ENCODE measurements around the gene NKD2. TPM values are rescaled to one million over a fixed set of nuclear protein-coding genes. Genes with fewer than 3 reads are reported as not detected.
A peak's percentile ranks its signal among the peaks of the same experiment; 100 is the strongest.

NKD2 gene
- total RNA-seq, 1 donor from 2014 or later = 65.1 TPM

DNA sequence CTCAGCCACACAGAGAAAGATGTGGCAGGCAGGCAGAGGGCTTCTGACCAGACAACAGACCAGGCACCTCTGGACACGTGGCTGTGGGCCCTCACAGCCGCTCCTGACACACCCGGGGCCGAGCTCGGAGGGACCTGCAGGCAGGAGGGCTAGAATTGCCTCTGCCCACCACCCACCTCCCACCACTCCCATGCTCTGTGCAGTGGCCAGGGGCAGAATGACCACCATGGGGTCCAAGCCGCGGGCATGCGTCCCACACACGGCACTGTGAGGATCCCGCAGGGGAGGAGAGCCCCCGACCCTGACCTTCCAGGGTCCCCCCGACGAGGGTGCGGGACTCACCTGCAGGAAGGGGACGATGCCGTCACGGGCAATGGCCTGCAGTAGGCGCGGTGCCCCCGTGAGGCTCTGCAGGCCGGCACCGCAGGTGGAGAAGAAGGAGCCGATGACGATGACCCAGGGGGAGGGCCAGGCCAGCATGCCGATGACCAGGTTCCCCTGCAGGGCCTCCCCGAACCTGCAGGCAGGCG lies 69.0 kb downstream of the NKD2 start:
- Mint-ChIP-seq H3K9me3 (no peaks in the 10 kb centered on the region), H3K36me3 (peaks cover 13% of the 10 kb centered on the region), H3K27me3 (ENCODE audit: low read depth) (no peaks in the 10 kb centered on the region), H3K4me1 (no peaks in the 10 kb centered on the region), H3K27ac (no peak overlapping the region), H3K4me3 (no peak overlapping the region)
- DNase-seq (ENCODE audit: low spot score in 2 of 2, unreplicated experiment in 2 of 2) = no peak
- TF ChIP-seq, protein P1, sequence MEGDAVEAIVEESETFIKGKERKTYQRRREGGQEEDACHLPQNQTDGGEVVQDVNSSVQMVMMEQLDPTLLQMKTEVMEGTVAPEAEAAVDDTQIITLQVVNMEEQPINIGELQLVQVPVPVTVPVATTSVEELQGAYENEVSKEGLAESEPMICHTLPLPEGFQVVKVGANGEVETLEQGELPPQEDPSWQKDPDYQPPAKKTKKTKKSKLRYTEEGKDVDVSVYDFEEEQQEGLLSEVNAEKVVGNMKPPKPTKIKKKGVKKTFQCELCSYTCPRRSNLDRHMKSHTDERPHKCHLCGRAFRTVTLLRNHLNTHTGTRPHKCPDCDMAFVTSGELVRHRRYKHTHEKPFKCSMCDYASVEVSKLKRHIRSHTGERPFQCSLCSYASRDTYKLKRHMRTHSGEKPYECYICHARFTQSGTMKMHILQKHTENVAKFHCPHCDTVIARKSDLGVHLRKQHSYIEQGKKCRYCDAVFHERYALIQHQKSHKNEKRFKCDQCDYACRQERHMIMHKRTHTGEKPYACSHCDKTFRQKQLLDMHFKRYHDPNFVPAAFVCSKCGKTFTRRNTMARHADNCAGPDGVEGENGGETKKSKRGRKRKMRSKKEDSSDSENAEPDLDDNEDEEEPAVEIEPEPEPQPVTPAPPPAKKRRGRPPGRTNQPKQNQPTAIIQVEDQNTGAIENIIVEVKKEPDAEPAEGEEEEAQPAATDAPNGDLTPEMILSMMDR (IDR thresholded peaks at IDR 0.05; ENCODE audit: unreplicated experiment) = no peak

DNA sequence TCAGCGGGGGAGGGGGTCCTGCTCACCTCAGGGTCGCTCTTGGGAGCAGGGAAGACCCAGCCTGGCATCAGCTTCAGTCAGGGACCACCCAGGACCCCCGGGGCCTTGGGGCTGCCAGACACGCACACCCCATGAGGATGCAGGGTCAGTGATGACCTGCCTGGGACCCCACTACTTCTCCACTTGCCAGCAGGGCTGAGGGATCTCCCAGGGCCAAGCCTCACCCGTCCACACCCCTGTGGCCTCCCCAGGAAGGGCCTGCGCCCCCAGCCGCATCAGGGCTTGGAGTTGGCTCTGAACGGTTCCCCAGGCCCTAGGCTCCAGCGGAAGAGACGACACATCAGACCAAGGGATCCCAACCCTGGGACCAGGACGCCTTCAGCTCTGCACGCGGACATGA lies 69.6 kb downstream of the NKD2 start:
- no peak for DNase-seq (ENCODE audit: low spot score in 2 of 2, unreplicated experiment in 2 of 2)
- TF ChIP-seq, protein P1 (IDR thresholded peaks at IDR 0.05; ENCODE audit: unreplicated experiment) = no peak
- Mint-ChIP-seq H3K36me3 (peaks cover 13% of the 10 kb centered on the region), H3K4me3 (no peak overlapping the region), H3K27ac (no peak overlapping the region), H3K27me3 (ENCODE audit: low read depth) (no peaks in the 10 kb centered on the region), H3K9me3 (no peaks in the 10 kb centered on the region), H3K4me1 (no peaks in the 10 kb centered on the region)

DNA sequence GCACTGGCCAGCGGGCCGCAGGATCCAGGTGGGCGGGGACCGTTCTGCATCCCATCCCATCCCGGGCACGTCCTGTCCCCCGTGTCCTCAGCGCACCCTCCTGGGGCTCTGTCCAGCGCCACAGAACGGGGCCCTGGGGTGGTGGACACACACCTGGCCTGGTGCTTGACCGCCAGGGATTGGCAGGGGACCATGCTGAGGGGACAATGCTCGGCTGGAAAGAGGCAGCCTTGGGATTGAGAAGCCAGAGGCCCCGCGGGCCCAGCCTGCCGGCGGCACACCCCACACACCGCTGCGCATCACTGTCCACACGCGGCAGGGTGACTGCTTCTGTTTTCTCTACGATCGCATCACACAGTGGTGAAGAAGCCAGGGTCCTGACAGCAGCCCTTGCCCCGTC lies 70.2 kb downstream of the NKD2 start:
- no peak overlapping the region for H3K4me3 Mint-ChIP-seq
- peaks cover 12% of the 10 kb centered on the region for H3K36me3 Mint-ChIP-seq
- H3K9me3 Mint-ChIP-seq = no peaks in the 10 kb centered on the region
- H3K27me3 Mint-ChIP-seq (ENCODE audit: low read depth) = no peaks in the 10 kb centered on the region
- DNase-seq (ENCODE audit: low spot score in 2 of 2, unreplicated experiment in 2 of 2) = no peak
- no peaks in the 10 kb centered on the region for H3K4me1 Mint-ChIP-seq
- H3K27ac Mint-ChIP-seq = no peak overlapping the region
- TF ChIP-seq, protein P1 (IDR thresholded peaks at IDR 0.05; ENCODE audit: unreplicated experiment) = no peak

DNA sequence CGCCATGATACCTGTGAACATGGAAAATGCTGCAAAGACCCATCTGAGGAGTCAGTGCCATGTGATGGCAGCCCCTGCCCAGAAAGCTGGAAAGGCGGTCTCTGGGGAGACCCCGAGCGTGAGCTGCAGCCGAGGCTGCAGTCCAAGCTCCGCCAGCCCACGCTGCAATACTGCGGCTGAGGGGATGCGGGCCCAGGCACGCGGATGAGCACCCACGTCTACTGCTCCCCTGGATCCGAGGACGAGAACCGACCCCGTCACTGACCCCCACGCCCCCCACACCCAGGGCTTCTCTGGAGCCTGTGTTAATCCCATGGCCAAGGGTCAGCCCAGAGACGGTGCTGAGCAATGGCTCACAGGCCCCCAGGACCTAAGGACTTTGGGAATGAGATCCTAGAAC lies 70.9 kb downstream of the NKD2 start:
- DNase-seq (ENCODE audit: low spot score in 2 of 2, unreplicated experiment in 2 of 2) = no peak
- no peaks in the 10 kb centered on the region for H3K27me3 Mint-ChIP-seq (ENCODE audit: low read depth)
- TF ChIP-seq, protein P1 (IDR thresholded peaks at IDR 0.05; ENCODE audit: unreplicated experiment) = no peak
- no peaks in the 10 kb centered on the region for H3K4me1 Mint-ChIP-seq
- no peaks in the 10 kb centered on the region for H3K9me3 Mint-ChIP-seq
- no peak overlapping the region for H3K27ac Mint-ChIP-seq
- peaks cover 11% of the 10 kb centered on the region for H3K36me3 Mint-ChIP-seq
- no peak overlapping the region for H3K4me3 Mint-ChIP-seq

DNA sequence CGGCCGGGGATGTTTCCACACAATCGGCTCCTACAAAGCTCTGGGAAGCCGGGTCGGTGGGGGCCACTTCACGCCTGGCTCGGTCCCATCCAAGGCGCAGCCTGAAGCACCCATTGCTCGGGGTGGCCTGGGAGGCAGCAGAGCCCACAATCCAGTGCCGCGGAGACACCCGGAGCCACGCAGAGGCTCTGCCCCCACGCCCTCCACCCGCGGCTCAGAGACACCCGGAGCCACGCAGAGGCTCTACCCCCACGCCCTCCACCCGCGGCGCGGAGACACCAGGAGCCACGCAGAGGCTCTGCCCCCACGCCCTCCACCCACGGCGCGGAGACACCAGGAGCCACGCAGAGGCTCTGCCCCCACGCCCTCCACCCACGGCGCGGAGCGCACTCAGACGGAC lies 71.4 kb downstream of the NKD2 start:
- TF ChIP-seq, protein P1 (IDR thresholded peaks at IDR 0.05; ENCODE audit: unreplicated experiment) = no peak
- DNase-seq (ENCODE audit: low spot score in 2 of 2, unreplicated experiment in 2 of 2) = no peak
- Mint-ChIP-seq H3K4me1 (no peaks in the 10 kb centered on the region), H3K9me3 (no peaks in the 10 kb centered on the region), H3K27ac (no peak overlapping the region), H3K27me3 (ENCODE audit: low read depth) (no peaks in the 10 kb centered on the region), H3K36me3 (peaks cover 11% of the 10 kb centered on the region), H3K4me3 (no peak overlapping the region)

DNA sequence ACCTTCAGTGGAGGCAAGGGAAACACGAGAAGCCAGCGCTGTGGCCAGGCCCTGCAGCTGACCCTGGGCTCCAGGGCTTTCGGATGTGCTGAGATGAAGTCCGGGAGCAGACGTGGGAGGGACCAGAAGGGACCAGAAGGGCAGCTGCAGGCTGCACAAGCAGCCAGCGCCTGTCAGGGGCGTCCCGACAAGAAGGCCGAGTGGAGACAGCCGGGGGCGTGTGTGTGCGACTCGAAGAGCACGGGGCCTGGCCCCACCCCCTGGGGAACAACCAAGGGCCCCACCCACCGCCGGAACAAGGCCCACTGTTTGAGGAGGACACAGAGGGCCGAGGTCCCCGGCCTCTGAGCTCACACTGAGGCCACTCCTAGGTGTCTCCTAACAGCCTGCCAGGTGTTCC lies 71.8 kb downstream of the NKD2 start:
- Mint-ChIP-seq H3K4me3 (no peak overlapping the region), H3K36me3 (peaks cover 11% of the 10 kb centered on the region), H3K27me3 (ENCODE audit: low read depth) (no peaks in the 10 kb centered on the region), H3K27ac (peak overlapping the region; percentile 8), H3K9me3 (no peaks in the 10 kb centered on the region), H3K4me1 (no peaks in the 10 kb centered on the region)
- DNase-seq (ENCODE audit: low spot score in 2 of 2, unreplicated experiment in 2 of 2) = no peak
- TF ChIP-seq, protein P1 (IDR thresholded peaks at IDR 0.05; ENCODE audit: unreplicated experiment) = no peak
